Measurements from ENCODE around the gene NADSYN1. TPM values are rescaled to one million over a fixed set of nuclear protein-coding genes. Genes with fewer than 3 reads are reported as not detected.

NADSYN1 gene
- polyA plus RNA-seq, 1 donor from 2014 or later: 66.9 TPM

DNA sequence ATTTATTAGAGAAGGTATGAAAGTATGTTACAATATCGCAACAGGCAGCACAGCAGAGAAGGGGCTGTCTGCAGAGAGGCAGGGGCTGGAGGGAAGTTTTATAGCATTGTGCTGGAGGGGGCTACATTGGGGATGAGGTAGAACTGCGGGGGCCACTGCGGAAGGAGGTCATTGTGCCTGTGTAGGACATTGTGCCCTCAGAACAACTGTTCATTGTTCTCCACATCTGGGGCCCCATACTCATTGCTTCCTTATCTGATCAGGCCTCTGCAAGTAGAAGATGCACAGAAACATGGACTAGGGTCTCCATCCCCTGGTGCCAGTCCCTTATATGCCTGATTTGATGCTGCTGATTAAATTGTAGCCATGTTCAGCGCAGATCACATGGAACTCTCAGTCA lies 12.1 kb downstream of the NADSYN1 start:
- Histone ChIP-seq H3K4me3 (ENCODE audit: low read length) (no peak overlapping the region), H4K20me1 (ENCODE audit: insufficient read depth) (no peaks in the 10 kb centered on the region), H3F3A (ENCODE audit: insufficient read depth, low read length, poor library complexity, severe bottlenecking) (no peaks in the 10 kb centered on the region), H3K36me3 (ENCODE audit: insufficient read depth, low read length) (peaks cover 2% of the 10 kb centered on the region), H2AFZ (ENCODE audit: low read depth, low read length) (no peak overlapping the region), H3K79me2 (replicated peaks; ENCODE audit: insufficient read depth, low read length) (no peaks in the 10 kb centered on the region), H3K4me2 (ENCODE audit: low read length) (no peak overlapping the region), H3K9me2 (ENCODE audit: insufficient read depth, low read length) (no peaks in the 10 kb centered on the region), H3K27me3 (ENCODE audit: insufficient read depth, low read depth, low read length) (no peaks in the 10 kb centered on the region), H3K27ac (ENCODE audit: low read length) (no peak overlapping the region), H3K9ac (ENCODE audit: low read length) (no peak overlapping the region), H3K9me3 (ENCODE audit: low read length) (no peaks in the 10 kb centered on the region)
- TF ChIP-seq MXI1 (conservative IDR thresholded peaks at IDR 0.05; ENCODE audit: poor library complexity, severe bottlenecking) (no peak), EP300 (conservative IDR thresholded peaks at IDR 0.05; ENCODE audit: poor library complexity, severe bottlenecking) (no peak)

DNA sequence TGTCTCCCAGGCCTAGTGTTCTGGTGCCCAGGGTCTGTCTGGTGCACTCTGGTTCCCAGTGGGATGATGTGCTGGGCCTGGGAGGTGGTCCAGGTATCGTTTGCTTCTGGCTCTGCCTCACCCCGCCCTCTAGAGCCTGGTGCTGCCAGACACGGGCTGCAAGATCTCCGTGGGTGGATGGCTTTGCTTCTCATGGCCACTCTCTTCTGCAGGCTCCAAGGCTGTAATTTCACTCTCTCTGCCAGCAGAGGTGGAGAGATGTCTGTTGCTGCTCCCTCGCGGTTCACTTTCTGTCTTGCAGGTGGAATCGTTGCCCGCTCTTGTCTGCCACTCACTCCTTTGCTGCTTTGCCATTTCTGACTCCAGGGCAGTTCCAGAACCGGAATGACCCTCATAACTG lies 13.4 kb downstream of the NADSYN1 start:
- Histone ChIP-seq H3K79me2 (replicated peaks; ENCODE audit: insufficient read depth, low read length) (no peaks in the 10 kb centered on the region), H2AFZ (ENCODE audit: low read depth, low read length) (no peak overlapping the region), H3K9me3 (ENCODE audit: low read length) (no peaks in the 10 kb centered on the region), H3K9ac (ENCODE audit: low read length) (no peak overlapping the region), H4K20me1 (ENCODE audit: insufficient read depth) (no peaks in the 10 kb centered on the region), H3K27me3 (ENCODE audit: insufficient read depth, low read depth, low read length) (no peaks in the 10 kb centered on the region), H3K9me2 (ENCODE audit: insufficient read depth, low read length) (no peaks in the 10 kb centered on the region), H3K27ac (ENCODE audit: low read length) (no peak overlapping the region), H3K36me3 (ENCODE audit: insufficient read depth, low read length) (no peaks in the 10 kb centered on the region), H3K4me3 (ENCODE audit: low read length) (no peak overlapping the region), H3F3A (ENCODE audit: insufficient read depth, low read length, poor library complexity, severe bottlenecking) (no peaks in the 10 kb centered on the region), H3K4me2 (ENCODE audit: low read length) (no peak overlapping the region)
- no peak for TF ChIP-seq TAF1 (IDR thresholded peaks at IDR 0.05; ENCODE audit: low read depth)
- TF ChIP-seq RAD21 (conservative IDR thresholded peaks at IDR 0.05): no peak
- no peak for TF ChIP-seq EP300 (conservative IDR thresholded peaks at IDR 0.05; ENCODE audit: poor library complexity, severe bottlenecking)
- TF ChIP-seq POLR2AphosphoS5 (IDR thresholded peaks at IDR 0.05): no peak
- no peak for TF ChIP-seq SMC3 (conservative IDR thresholded peaks at IDR 0.05; ENCODE audit: poor library complexity)
- no peak for TF ChIP-seq MXI1 (conservative IDR thresholded peaks at IDR 0.05; ENCODE audit: poor library complexity, severe bottlenecking)
- TF ChIP-seq EZH2 (IDR thresholded peaks at IDR 0.05; ENCODE audit: borderline replicate concordance, insufficient read depth, low read length, poor library complexity, severe bottlenecking): no peak
- TF ChIP-seq, protein P1, sequence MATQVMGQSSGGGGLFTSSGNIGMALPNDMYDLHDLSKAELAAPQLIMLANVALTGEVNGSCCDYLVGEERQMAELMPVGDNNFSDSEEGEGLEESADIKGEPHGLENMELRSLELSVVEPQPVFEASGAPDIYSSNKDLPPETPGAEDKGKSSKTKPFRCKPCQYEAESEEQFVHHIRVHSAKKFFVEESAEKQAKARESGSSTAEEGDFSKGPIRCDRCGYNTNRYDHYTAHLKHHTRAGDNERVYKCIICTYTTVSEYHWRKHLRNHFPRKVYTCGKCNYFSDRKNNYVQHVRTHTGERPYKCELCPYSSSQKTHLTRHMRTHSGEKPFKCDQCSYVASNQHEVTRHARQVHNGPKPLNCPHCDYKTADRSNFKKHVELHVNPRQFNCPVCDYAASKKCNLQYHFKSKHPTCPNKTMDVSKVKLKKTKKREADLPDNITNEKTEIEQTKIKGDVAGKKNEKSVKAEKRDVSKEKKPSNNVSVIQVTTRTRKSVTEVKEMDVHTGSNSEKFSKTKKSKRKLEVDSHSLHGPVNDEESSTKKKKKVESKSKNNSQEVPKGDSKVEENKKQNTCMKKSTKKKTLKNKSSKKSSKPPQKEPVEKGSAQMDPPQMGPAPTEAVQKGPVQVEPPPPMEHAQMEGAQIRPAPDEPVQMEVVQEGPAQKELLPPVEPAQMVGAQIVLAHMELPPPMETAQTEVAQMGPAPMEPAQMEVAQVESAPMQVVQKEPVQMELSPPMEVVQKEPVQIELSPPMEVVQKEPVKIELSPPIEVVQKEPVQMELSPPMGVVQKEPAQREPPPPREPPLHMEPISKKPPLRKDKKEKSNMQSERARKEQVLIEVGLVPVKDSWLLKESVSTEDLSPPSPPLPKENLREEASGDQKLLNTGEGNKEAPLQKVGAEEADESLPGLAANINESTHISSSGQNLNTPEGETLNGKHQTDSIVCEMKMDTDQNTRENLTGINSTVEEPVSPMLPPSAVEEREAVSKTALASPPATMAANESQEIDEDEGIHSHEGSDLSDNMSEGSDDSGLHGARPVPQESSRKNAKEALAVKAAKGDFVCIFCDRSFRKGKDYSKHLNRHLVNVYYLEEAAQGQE (IDR thresholded peaks at IDR 0.05; ENCODE audit: borderline replicate concordance): no peak
- TF ChIP-seq, protein P2, sequence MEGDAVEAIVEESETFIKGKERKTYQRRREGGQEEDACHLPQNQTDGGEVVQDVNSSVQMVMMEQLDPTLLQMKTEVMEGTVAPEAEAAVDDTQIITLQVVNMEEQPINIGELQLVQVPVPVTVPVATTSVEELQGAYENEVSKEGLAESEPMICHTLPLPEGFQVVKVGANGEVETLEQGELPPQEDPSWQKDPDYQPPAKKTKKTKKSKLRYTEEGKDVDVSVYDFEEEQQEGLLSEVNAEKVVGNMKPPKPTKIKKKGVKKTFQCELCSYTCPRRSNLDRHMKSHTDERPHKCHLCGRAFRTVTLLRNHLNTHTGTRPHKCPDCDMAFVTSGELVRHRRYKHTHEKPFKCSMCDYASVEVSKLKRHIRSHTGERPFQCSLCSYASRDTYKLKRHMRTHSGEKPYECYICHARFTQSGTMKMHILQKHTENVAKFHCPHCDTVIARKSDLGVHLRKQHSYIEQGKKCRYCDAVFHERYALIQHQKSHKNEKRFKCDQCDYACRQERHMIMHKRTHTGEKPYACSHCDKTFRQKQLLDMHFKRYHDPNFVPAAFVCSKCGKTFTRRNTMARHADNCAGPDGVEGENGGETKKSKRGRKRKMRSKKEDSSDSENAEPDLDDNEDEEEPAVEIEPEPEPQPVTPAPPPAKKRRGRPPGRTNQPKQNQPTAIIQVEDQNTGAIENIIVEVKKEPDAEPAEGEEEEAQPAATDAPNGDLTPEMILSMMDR (IDR thresholded peaks at IDR 0.05; ENCODE audit: poor library complexity, severe bottlenecking): no peak

DNA sequence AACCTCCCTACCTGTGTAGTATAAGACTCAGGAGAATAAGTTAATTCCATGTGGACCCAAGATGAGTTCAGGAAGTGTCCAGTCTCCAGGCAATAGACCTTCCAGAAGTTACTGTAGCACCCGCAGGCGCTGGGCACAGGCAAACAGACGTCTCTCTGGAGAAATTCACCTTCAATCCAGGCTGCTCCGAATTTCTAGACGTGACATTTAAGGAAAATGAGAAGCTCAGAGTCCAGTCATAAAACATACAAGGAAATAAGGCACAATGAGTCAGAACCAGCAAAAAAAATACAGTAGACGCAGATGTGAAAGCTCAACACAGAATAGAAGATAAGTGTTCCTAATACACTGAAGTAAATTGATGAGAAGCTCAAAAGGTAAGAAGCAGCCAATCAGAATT lies 14.2 kb downstream of the NADSYN1 start:
- H3K27ac ChIP-seq (ENCODE audit: low read length): no peak overlapping the region
- no peaks in the 10 kb centered on the region for H4K20me1 ChIP-seq (ENCODE audit: insufficient read depth)
- H3K9ac ChIP-seq (ENCODE audit: low read length): no peak overlapping the region
- TF ChIP-seq, protein P1 (IDR thresholded peaks at IDR 0.05; ENCODE audit: borderline replicate concordance): no peak
- TF ChIP-seq MXI1 (conservative IDR thresholded peaks at IDR 0.05; ENCODE audit: poor library complexity, severe bottlenecking): no peak
- no peak for TF ChIP-seq TAF1 (IDR thresholded peaks at IDR 0.05; ENCODE audit: low read depth)
- no peak for TF ChIP-seq EP300 (conservative IDR thresholded peaks at IDR 0.05; ENCODE audit: poor library complexity, severe bottlenecking)
- TF ChIP-seq POLR2AphosphoS5 (IDR thresholded peaks at IDR 0.05): no peak
- TF ChIP-seq RAD21 (conservative IDR thresholded peaks at IDR 0.05): no peak
- no peak for TF ChIP-seq EZH2 (IDR thresholded peaks at IDR 0.05; ENCODE audit: borderline replicate concordance, insufficient read depth, low read length, poor library complexity, severe bottlenecking)
- TF ChIP-seq SMC3 (conservative IDR thresholded peaks at IDR 0.05; ENCODE audit: poor library complexity): no peak
- no peaks in the 10 kb centered on the region for H3K36me3 ChIP-seq (ENCODE audit: insufficient read depth, low read length)
- H3K4me3 ChIP-seq (ENCODE audit: low read length): no peak overlapping the region
- no peaks in the 10 kb centered on the region for H3K79me2 ChIP-seq (replicated peaks; ENCODE audit: insufficient read depth, low read length)
- no peak overlapping the region for H2AFZ ChIP-seq (ENCODE audit: low read depth, low read length)
- H3F3A ChIP-seq (ENCODE audit: insufficient read depth, low read length, poor library complexity, severe bottlenecking): no peaks in the 10 kb centered on the region
- no peak overlapping the region for H3K4me2 ChIP-seq (ENCODE audit: low read length)
- H3K9me2 ChIP-seq (ENCODE audit: insufficient read depth, low read length): no peaks in the 10 kb centered on the region
- no peaks in the 10 kb centered on the region for H3K9me3 ChIP-seq (ENCODE audit: low read length)
- no peaks in the 10 kb centered on the region for H3K27me3 ChIP-seq (ENCODE audit: insufficient read depth, low read depth, low read length)
